H9 (cell line): Measurements from ENCODE around the gene SEPTIN5. TPM values are rescaled to one million over a fixed set of nuclear protein-coding genes. Genes with fewer than 3 reads are reported as not detected.

Experiments
- DNase-seq: peaks from one replicate; pipeline ENCODE4 v3.0.0-alpha.2; 2017
- H2AFZ ChIP-seq: one replicate; pipeline ENCODE4 v1.6.1; 2013; ENCODE audit warnings: mild to moderate bottlenecking, low read length, control low read depth, moderate library complexity
- H2AK5ac ChIP-seq: 2 replicates; pipeline ENCODE4 v1.6.1; 2013; ENCODE audit warnings: low read length, control low read depth, mixed read lengths; ENCODE audit not compliant: insufficient read length
- H2BK120ac ChIP-seq: one replicate; pipeline ENCODE4 v1.6.1; 2013; ENCODE audit warnings: low read depth, mild to moderate bottlenecking, low read length, control low read depth, inconsistent platforms; ENCODE audit not compliant: poor library complexity, severe bottlenecking
- H2BK12ac ChIP-seq: 2 replicates; pipeline ENCODE4 v1.6.1; 2013; ENCODE audit warnings: low read length, control low read depth, mixed read lengths, low read depth; ENCODE audit not compliant: insufficient read length
- H2BK15ac ChIP-seq: 2 replicates; pipeline ENCODE4 v1.6.1; 2013; ENCODE audit warnings: low read depth, low read length, control low read depth
- H2BK20ac ChIP-seq: one replicate; pipeline ENCODE4 v1.6.1; 2013; ENCODE audit warnings: low read depth, mild to moderate bottlenecking, low read length, control low read depth, inconsistent platforms; ENCODE audit not compliant: poor library complexity, severe bottlenecking
- H2BK5ac ChIP-seq: 2 replicates; pipeline ENCODE4 v1.6.1; 2013; ENCODE audit warnings: low read length, control low read depth, mixed read lengths; ENCODE audit not compliant: insufficient read length
- H3K14ac ChIP-seq: 2 replicates; pipeline ENCODE4 v1.6.1; 2013; ENCODE audit warnings: low read length, control low read depth; ENCODE audit not compliant: insufficient read depth
- H3K18ac ChIP-seq: 2 replicates; pipeline ENCODE4 v1.6.1; 2013; ENCODE audit warnings: low read depth, mild to moderate bottlenecking, mixed read lengths, low read length, control low read depth; ENCODE audit not compliant: insufficient read length
- H3K23ac ChIP-seq: 2 replicates; pipeline ENCODE4 v1.6.1; 2013; ENCODE audit warnings: low read length, control low read depth, mixed read lengths, low read depth; ENCODE audit not compliant: insufficient read length
- H3K23me2 ChIP-seq: 2 replicates; pipeline ENCODE4 v1.6.1; 2013; ENCODE audit warnings: low read depth, mild to moderate bottlenecking, mixed read lengths, low read length, control low read depth; ENCODE audit not compliant: insufficient read length, poor library complexity, severe bottlenecking
- H3K27ac ChIP-seq: 2 replicates; pipeline ENCODE4 v1.5.1; 2013; ENCODE audit warnings: low read length, control low read depth, mixed read lengths, low read depth; ENCODE audit not compliant: insufficient read length
- H3K27me3 ChIP-seq: 2 replicates; pipeline ENCODE4 v1.6.1; 2013; ENCODE audit warnings: low read length, control low read depth, inconsistent platforms; ENCODE audit not compliant: insufficient read depth
- H3K4ac ChIP-seq: 2 replicates; pipeline ENCODE4 v1.6.1; 2013; ENCODE audit warnings: low read depth, mild to moderate bottlenecking, control low read depth, inconsistent platforms, low read length, moderate library complexity
- H3K4me1 ChIP-seq: 2 replicates; pipeline ENCODE4 v1.6.1; 2013; ENCODE audit warnings: low read length, control low read depth, inconsistent platforms; ENCODE audit not compliant: insufficient read depth
- H3K4me2 ChIP-seq: 2 replicates; pipeline ENCODE4 v1.6.1; 2013; ENCODE audit warnings: low read length, control low read depth, mixed read lengths; ENCODE audit not compliant: insufficient read length, insufficient read depth
- H3K56ac ChIP-seq: 2 replicates; pipeline ENCODE4 v1.6.1; 2013; ENCODE audit warnings: low read depth, mild to moderate bottlenecking, mixed read lengths, low read length, control low read depth; ENCODE audit not compliant: insufficient read length
- H3K79me1 ChIP-seq: 2 replicates; pipeline ENCODE4 v1.6.1; 2013; ENCODE audit warnings: low read depth, mild to moderate bottlenecking, moderate library complexity, low read length, control low read depth, inconsistent platforms; ENCODE audit not compliant: insufficient read depth, poor library complexity, severe bottlenecking
- H3K79me2 ChIP-seq: 2 replicates; pipeline ENCODE4 v1.6.1; 2013; ENCODE audit warnings: low read length, control low read depth, inconsistent platforms; ENCODE audit not compliant: insufficient read depth
- H3K9ac ChIP-seq: 2 replicates; pipeline ENCODE4 v1.6.1; 2013; ENCODE audit warnings: low read length, control low read depth, mixed read lengths; ENCODE audit not compliant: insufficient read length; ENCODE audit errors: extremely low read depth
- H3K9me3 ChIP-seq: one replicate; pipeline ENCODE4 v1.6.1; 2013; ENCODE audit warnings: low read depth, low read length, inconsistent platforms; ENCODE audit not compliant: control insufficient read depth
- H3T11ph ChIP-seq: one replicate; pipeline ENCODE4 v1.6.1; 2013; ENCODE audit warnings: mild to moderate bottlenecking, low read length, control low read depth, inconsistent platforms
- H4K20me1 ChIP-seq: one replicate; pipeline ENCODE4 v1.6.1; 2013; ENCODE audit not compliant: control insufficient read depth, insufficient read length, insufficient read depth
- H4K5ac ChIP-seq: 2 replicates; pipeline ENCODE4 v1.6.1; 2013; ENCODE audit warnings: low read depth, mild to moderate bottlenecking, mixed read lengths, low read length, control low read depth; ENCODE audit not compliant: insufficient read length
- H4K8ac ChIP-seq: replicated peaks from 2 replicates; pipeline ENCODE4 v1.6.1; 2013; ENCODE audit warnings: low read length, control low read depth, mixed read lengths, low read depth; ENCODE audit not compliant: insufficient read length
- H4K91ac ChIP-seq: 2 replicates; pipeline ENCODE4 v1.6.1; 2013; ENCODE audit warnings: low read depth, mild to moderate bottlenecking, moderate library complexity, mixed read lengths, low read length, control low read depth; ENCODE audit not compliant: insufficient read length
- H3K27ac Mint-ChIP-seq, 3 experiments: 2 replicates in 2 of 3; 3 replicates in 1 of 3; pipeline ENCODE4 v1.8.0; 2020 to 2021; ENCODE audit warnings: mixed read lengths in 3 of 3, mild to moderate bottlenecking in 1 of 3, moderate library complexity in 1 of 3
- H3K27me3 Mint-ChIP-seq: 2 replicates; pipeline ENCODE4 v1.8.0; 2021; ENCODE audit warnings: low read depth, mild to moderate bottlenecking, moderate library complexity, mixed read lengths
- H3K36me3 Mint-ChIP-seq, 3 experiments: 2 replicates in 2 of 3; 3 replicates in 1 of 3; pipeline ENCODE4 v1.8.0; 2020 to 2021; ENCODE audit warnings: low read depth in 3 of 3, mixed read lengths in 3 of 3; ENCODE audit not compliant: insufficient read depth in 1 of 3
- H3K4me1 Mint-ChIP-seq, 2 experiments: 2 replicates each; pipeline ENCODE4 v1.8.0; 2020; ENCODE audit warnings: mixed read lengths in 2 of 2
- H3K4me3 Mint-ChIP-seq, 2 experiments: 2 replicates in 1 of 2; 3 replicates in 1 of 2; pipeline ENCODE4 v1.8.0; 2020 to 2021; ENCODE audit warnings: mild to moderate bottlenecking in 2 of 2, mixed read lengths in 2 of 2, moderate library complexity in 1 of 2
- H3K9me3 Mint-ChIP-seq, 2 experiments: 2 replicates in 1 of 2; 3 replicates in 1 of 2; pipeline ENCODE4 v1.8.0; 2020; ENCODE audit warnings: mild to moderate bottlenecking in 2 of 2, mixed read lengths in 2 of 2, moderate library complexity in 1 of 2
- WGBS: extraction: QIAGEN DNeasy Blood & Tissue Kit; methylation state at CpG from one replicate; pipeline ENCODE4 v1.1.7; 2013; ENCODE audit warnings: missing lambda C conversion rate, low lambda C conversion rate, mixed read lengths; ENCODE audit not compliant: insufficient read length; ENCODE audit errors: extremely low coverage; 5-methylcytosine and 5-hydroxymethylcytosine counted together
- total RNA-seq: library from RNA; stranded (reverse); gene quantifications from 2 replicates; pipeline ENCODE4 v1.2.1, GENCODE V29; 2021
- TF ChIP-seq, protein P1 (sequence below): fragments of 200-600 bp; sonication (generic); conservative IDR thresholded peaks from 3 replicates; pipeline ENCODE4 v1.8.0; 2021; ENCODE audit warnings: antibody characterized with exemption, mild to moderate bottlenecking

Gene SEPTIN5
- total RNA-seq, 1 experiment from 2014 or later: 17.8 TPM

- Mint-ChIP-seq H3K36me3 (peaks cover 0 to 1% (median 0%) of the 10 kb centered on the region in 3 experiments; a peak in 1 of 7 replicates), H3K4me1 (peaks cover 20 to 37% of the 10 kb centered on the region in 2 experiments), H3K27me3 (peaks cover 11% of the 10 kb centered on the region), H3K27ac (no peak overlapping the region), H3K9me3 (no peaks in the 10 kb centered on the region), H3K4me3 (no peak overlapping the region)
- Histone ChIP-seq H3K23ac (no peak overlapping the region), H3K27ac (no peak overlapping the region), H3K79me2 (no peaks in the 10 kb centered on the region), H3K4ac (no peak overlapping the region), H3K14ac (no peak overlapping the region), H2BK15ac (no peak overlapping the region), H3K79me1 (no peaks in the 10 kb centered on the region), H4K5ac (no peak overlapping the region), H3K9me3 (no peaks in the 10 kb centered on the region), H3K23me2 (no peaks in the 10 kb centered on the region), H4K8ac (no peak overlapping the region), H2BK120ac (no peak overlapping the region), H3K56ac (no peak overlapping the region), H3K4me1 (no peaks in the 10 kb centered on the region; the same call in 1 of the 2 replicates), H4K91ac (no peak overlapping the region), H3K4me2 (no peak overlapping the region), H2AK5ac (no peak overlapping the region), H3K9ac (no peak overlapping the region), H2BK5ac (no peak overlapping the region), H3K27me3 (no peaks in the 10 kb centered on the region), H2AFZ (no peak overlapping the region), H3T11ph (no peak overlapping the region), H3K18ac (no peak overlapping the region), H4K20me1 (no peaks in the 10 kb centered on the region), H2BK12ac (no peak overlapping the region), H2BK20ac (no peak overlapping the region)
- TF ChIP-seq, protein P1, sequence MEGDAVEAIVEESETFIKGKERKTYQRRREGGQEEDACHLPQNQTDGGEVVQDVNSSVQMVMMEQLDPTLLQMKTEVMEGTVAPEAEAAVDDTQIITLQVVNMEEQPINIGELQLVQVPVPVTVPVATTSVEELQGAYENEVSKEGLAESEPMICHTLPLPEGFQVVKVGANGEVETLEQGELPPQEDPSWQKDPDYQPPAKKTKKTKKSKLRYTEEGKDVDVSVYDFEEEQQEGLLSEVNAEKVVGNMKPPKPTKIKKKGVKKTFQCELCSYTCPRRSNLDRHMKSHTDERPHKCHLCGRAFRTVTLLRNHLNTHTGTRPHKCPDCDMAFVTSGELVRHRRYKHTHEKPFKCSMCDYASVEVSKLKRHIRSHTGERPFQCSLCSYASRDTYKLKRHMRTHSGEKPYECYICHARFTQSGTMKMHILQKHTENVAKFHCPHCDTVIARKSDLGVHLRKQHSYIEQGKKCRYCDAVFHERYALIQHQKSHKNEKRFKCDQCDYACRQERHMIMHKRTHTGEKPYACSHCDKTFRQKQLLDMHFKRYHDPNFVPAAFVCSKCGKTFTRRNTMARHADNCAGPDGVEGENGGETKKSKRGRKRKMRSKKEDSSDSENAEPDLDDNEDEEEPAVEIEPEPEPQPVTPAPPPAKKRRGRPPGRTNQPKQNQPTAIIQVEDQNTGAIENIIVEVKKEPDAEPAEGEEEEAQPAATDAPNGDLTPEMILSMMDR: no peak
- no CpG with 5 or more reads among the region's 19 CpGs for WGBS
- DNase-seq: no peak
These were observed 49.1 kb upstream of the SEPTIN5 start for GRCh38 chr22:19664951-19665783.
